Mesenchymal stem cell (in vitro differentiated cells and primary cell): ENCODE measurements around the gene ATG7.
A peak's percentile ranks its signal among the peaks of the same experiment; 100 is the strongest.

Source experiments
- DNase-seq: peaks from one replicate; pipeline ENCODE4 v3.0.0-alpha.2; 2013
- H2AFZ ChIP-seq: one replicate; pipeline ENCODE4 v1.6.1; 2013; ENCODE audit warnings: low read depth, mild to moderate bottlenecking, control low read depth, inconsistent platforms, low read length, moderate library complexity
- H2AK5ac ChIP-seq: 2 replicates; pipeline ENCODE4 v1.6.1; 2013; ENCODE audit warnings: low read length, moderate library complexity, mild to moderate bottlenecking, inconsistent platforms; ENCODE audit not compliant: severe bottlenecking
- H2BK120ac ChIP-seq: one replicate; pipeline ENCODE4 v1.6.1; 2013; ENCODE audit warnings: low read depth, mild to moderate bottlenecking, inconsistent platforms, low read length, moderate library complexity
- H2BK12ac ChIP-seq, 2 experiments: one replicate each; pipeline ENCODE4 v1.6.1; 2013; ENCODE audit warnings: inconsistent platforms in 2 of 2, low read length in 2 of 2, mild to moderate bottlenecking in 2 of 2, moderate library complexity in 2 of 2, control low read depth in 1 of 2
- H2BK15ac ChIP-seq: one replicate; pipeline ENCODE4 v1.6.1; 2013; ENCODE audit warnings: mild to moderate bottlenecking, low read depth, inconsistent platforms; ENCODE audit not compliant: poor library complexity, severe bottlenecking
- H2BK5ac ChIP-seq: 2 replicates; pipeline ENCODE4 v1.6.1; 2013; ENCODE audit warnings: low read depth, mild to moderate bottlenecking, low read length, control low read depth, inconsistent platforms; ENCODE audit not compliant: poor library complexity, severe bottlenecking
- H3K14ac ChIP-seq, 2 experiments: one replicate each; pipeline ENCODE4 v1.6.1; 2013; ENCODE audit warnings: inconsistent platforms in 2 of 2, low read length in 2 of 2, control low read depth in 1 of 2, mild to moderate bottlenecking in 1 of 2, moderate library complexity in 1 of 2
- H3K18ac ChIP-seq, 2 experiments: one replicate each; pipeline ENCODE4 v1.6.1; 2013; ENCODE audit warnings: inconsistent platforms in 2 of 2, low read length in 2 of 2, control low read depth in 1 of 2, low read depth in 1 of 2, mild to moderate bottlenecking in 1 of 2
- H3K23ac ChIP-seq, 2 experiments: one replicate each; pipeline ENCODE4 v1.6.1; 2013; ENCODE audit warnings: inconsistent platforms in 2 of 2, low read length in 2 of 2, mild to moderate bottlenecking in 2 of 2, moderate library complexity in 2 of 2, control low read depth in 1 of 2
- H3K27ac ChIP-seq: 2 replicates; pipeline ENCODE4 v1.5.1; 2013; ENCODE audit warnings: mild to moderate bottlenecking, moderate library complexity, low read length, control low read depth, inconsistent platforms; ENCODE audit not compliant: poor library complexity, severe bottlenecking
- H3K27me3 ChIP-seq, 2 experiments: 2 replicates each; pipeline versions ENCODE4 v1.6.1 to v1.7.0; 2013; ENCODE audit warnings: low read length in 2 of 2, mild to moderate bottlenecking in 2 of 2, moderate library complexity in 2 of 2, control low read depth in 1 of 2, inconsistent platforms in 1 of 2; ENCODE audit not compliant: control insufficient read depth in 1 of 2, insufficient read depth in 1 of 2
- H3K36me3 ChIP-seq, 2 experiments: 2 replicates each; pipeline versions ENCODE4 v1.6.1 to v1.7.0; 2013; ENCODE audit warnings: low read length in 2 of 2, control low read depth in 1 of 2, inconsistent platforms in 1 of 2, low read depth in 1 of 2, mild to moderate bottlenecking in 1 of 2; ENCODE audit not compliant: insufficient read depth in 2 of 2, control insufficient read depth in 1 of 2
- H3K4ac ChIP-seq, 2 experiments: one replicate each; pipeline ENCODE4 v1.6.1; 2013; ENCODE audit warnings: inconsistent platforms in 2 of 2, low read length in 2 of 2, mild to moderate bottlenecking in 2 of 2, moderate library complexity in 2 of 2, control low read depth in 1 of 2, low read depth in 1 of 2
- H3K4me1 ChIP-seq: 2 replicates; pipeline ENCODE4 v1.6.1; 2013; ENCODE audit warnings: low read depth, low read length, control low read depth; ENCODE audit not compliant: control insufficient read depth, insufficient read depth
- H3K4me2 ChIP-seq: 2 replicates; pipeline ENCODE4 v1.6.1; 2013; ENCODE audit warnings: low read length, mild to moderate bottlenecking, inconsistent platforms; ENCODE audit not compliant: poor library complexity, severe bottlenecking
- H3K4me3 ChIP-seq, 2 experiments: 2 replicates each; pipeline versions ENCODE4 v1.5.1 to v1.7.0; 2013; ENCODE audit warnings: low read length in 2 of 2, mild to moderate bottlenecking in 2 of 2, control low read depth in 1 of 2, low read depth in 1 of 2; ENCODE audit not compliant: insufficient read depth in 1 of 2
- H3K79me1 ChIP-seq: replicated peaks from 2 replicates; pipeline ENCODE4 v1.6.1; 2013; ENCODE audit warnings: mild to moderate bottlenecking, control low read depth, low read length, inconsistent platforms; ENCODE audit not compliant: poor library complexity, severe bottlenecking
- H3K9ac ChIP-seq: 2 replicates; pipeline ENCODE4 v1.7.0; 2013; ENCODE audit warnings: mild to moderate bottlenecking, low read length, moderate library complexity
- H3K9me3 ChIP-seq: 2 replicates; pipeline ENCODE4 v1.7.0; 2013; ENCODE audit warnings: mild to moderate bottlenecking, low read length; ENCODE audit not compliant: control insufficient read depth
- H4K8ac ChIP-seq: one replicate; pipeline ENCODE4 v1.6.1; 2013; ENCODE audit warnings: inconsistent platforms, mild to moderate bottlenecking, low read length, moderate library complexity
- H4K91ac ChIP-seq: one replicate; pipeline ENCODE4 v1.6.1; 2013; ENCODE audit warnings: mild to moderate bottlenecking, low read length, inconsistent platforms
- WGBS: methylation state at CpG from one replicate; pipeline ENCODE4 v1.1.7; 2013; ENCODE audit warnings: mixed read lengths; 5-methylcytosine and 5-hydroxymethylcytosine counted together

The ATG7 gene

GRCh38 chr3:11478167-11478566 lies 206.0 kb downstream of the ATG7 start:
- no peak overlapping the region for H2BK120ac ChIP-seq
- no peaks in the 10 kb centered on the region for H3K27me3 ChIP-seq
- H2BK5ac ChIP-seq = no peak overlapping the region
- no peak overlapping the region for H3K4ac ChIP-seq
- no CpG with 5 or more reads among the region's 2 CpGs for WGBS
- H3K18ac ChIP-seq = no peak overlapping the region
- H2AK5ac ChIP-seq = no peak overlapping the region
- H3K36me3 ChIP-seq = no peaks in the 10 kb centered on the region
- H3K4me2 ChIP-seq = no peak overlapping the region
- H3K27ac ChIP-seq = peak overlapping the region; percentile 76
- no peak overlapping the region for H2AFZ ChIP-seq
- H4K91ac ChIP-seq = no peak overlapping the region
- H2BK15ac ChIP-seq = no peak overlapping the region
- peaks cover 4% of the 10 kb centered on the region for H3K4me1 ChIP-seq
- no peak overlapping the region for H4K8ac ChIP-seq
- H3K14ac ChIP-seq = no peak overlapping the region
- H3K4me3 ChIP-seq = no peak overlapping the region
- no peak overlapping the region for H3K23ac ChIP-seq
- H3K79me1 ChIP-seq = peaks cover 4% of the 10 kb centered on the region
- no peaks in the 10 kb centered on the region for H3K9me3 ChIP-seq
- H2BK12ac ChIP-seq = no peak overlapping the region
- DNase-seq = no peak
- H3K9ac ChIP-seq = peak overlapping the region; percentile 83

DNA sequence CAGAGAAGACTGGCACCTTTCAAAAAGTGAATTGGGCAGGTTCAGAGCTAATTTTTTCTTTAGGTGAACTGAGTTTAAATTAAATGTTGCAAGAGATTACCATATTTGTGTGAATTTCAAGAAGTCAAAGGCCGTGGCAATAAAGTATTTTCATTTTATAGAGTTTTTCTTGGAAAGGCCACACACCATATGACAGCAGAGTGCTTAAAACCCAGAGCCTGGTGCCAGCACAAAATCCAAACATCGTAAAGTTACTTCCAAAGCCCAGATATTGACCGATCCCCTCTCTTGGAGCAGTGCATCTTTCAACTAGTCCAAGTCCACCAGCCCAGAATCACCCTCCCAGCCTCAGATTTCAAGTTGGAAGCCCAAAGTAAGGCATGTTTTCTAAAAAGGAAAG lies 207.0 kb downstream of the ATG7 start:
- H3K4me3 ChIP-seq = no peak overlapping the region
- no peak overlapping the region for H3K23ac ChIP-seq
- no peak overlapping the region for H2AFZ ChIP-seq
- H3K9me3 ChIP-seq = no peaks in the 10 kb centered on the region
- no peak overlapping the region for H2BK15ac ChIP-seq
- no peak overlapping the region for H3K14ac ChIP-seq
- peak overlapping the region; percentile 52 for H2AK5ac ChIP-seq
- H2BK12ac ChIP-seq = no peak overlapping the region
- no peak overlapping the region for H4K91ac ChIP-seq
- H4K8ac ChIP-seq = no peak overlapping the region
- peak overlapping the region; percentile 83 for H3K9ac ChIP-seq
- H3K27ac ChIP-seq = no peak overlapping the region
- no peak overlapping the region for H2BK5ac ChIP-seq
- no peaks in the 10 kb centered on the region for H3K79me1 ChIP-seq
- H3K27me3 ChIP-seq = no peaks in the 10 kb centered on the region
- H2BK120ac ChIP-seq = no peak overlapping the region
- peaks cover 4% of the 10 kb centered on the region for H3K4me1 ChIP-seq
- no peak overlapping the region for H3K4ac ChIP-seq
- no peak for DNase-seq
- H3K18ac ChIP-seq = no peak overlapping the region
- 100% methylated on average over 3 of the region's 3 CpGs for WGBS
- no peaks in the 10 kb centered on the region for H3K36me3 ChIP-seq
- no peak overlapping the region for H3K4me2 ChIP-seq

DNA sequence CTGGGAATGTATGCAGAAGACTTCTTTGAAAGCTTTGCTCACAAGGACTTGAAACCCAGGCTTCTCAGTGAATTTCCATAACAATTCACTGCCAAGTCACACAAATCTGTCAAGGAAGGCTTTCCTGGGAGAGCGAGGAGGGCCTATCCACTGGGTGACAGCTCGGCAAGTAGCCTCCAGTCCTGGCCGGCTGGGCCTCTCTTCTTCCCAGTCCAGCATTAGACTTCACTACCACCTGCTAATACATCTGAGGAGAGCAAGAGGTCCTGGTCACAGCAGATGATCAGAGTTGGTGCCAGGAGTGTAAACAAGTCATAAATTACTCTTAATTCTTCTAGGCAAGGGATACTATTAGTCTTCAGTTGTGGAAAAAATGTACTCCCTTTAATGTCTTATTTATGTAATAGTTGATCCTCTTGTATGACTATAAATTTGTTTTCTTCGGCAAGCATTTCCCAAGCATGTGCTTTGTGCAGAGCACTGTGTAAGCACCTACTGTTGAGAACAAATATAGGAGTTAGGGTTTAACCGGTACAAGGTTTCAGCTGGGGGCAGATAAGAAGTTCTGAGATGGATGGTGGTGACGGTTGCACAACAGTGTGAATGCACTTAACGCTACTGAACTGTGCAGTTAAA lies 208.6 kb downstream of the ATG7 start:
- no peaks in the 10 kb centered on the region for H3K79me1 ChIP-seq
- no peak overlapping the region for H3K4ac ChIP-seq
- no peak overlapping the region for H3K18ac ChIP-seq
- no peak overlapping the region for H2BK5ac ChIP-seq
- H3K9me3 ChIP-seq = no peaks in the 10 kb centered on the region
- no peak overlapping the region for H3K23ac ChIP-seq
- H3K9ac ChIP-seq = no peak overlapping the region
- H3K4me2 ChIP-seq = no peak overlapping the region
- no peak overlapping the region for H3K14ac ChIP-seq
- no peak overlapping the region for H2AK5ac ChIP-seq
- H4K8ac ChIP-seq = no peak overlapping the region
- no peak overlapping the region for H2BK12ac ChIP-seq
- H3K27ac ChIP-seq = no peak overlapping the region
- H2BK120ac ChIP-seq = no peak overlapping the region
- H2BK15ac ChIP-seq = no peak overlapping the region
- no peak overlapping the region for H4K91ac ChIP-seq
- no peaks in the 10 kb centered on the region for H3K36me3 ChIP-seq
- peaks cover 1% of the 10 kb centered on the region for H3K4me1 ChIP-seq
- WGBS = 59% methylated on average over 6 of the region's 7 CpGs
- peak; percentile 63 for DNase-seq
- no peak overlapping the region for H2AFZ ChIP-seq
- no peak overlapping the region for H3K4me3 ChIP-seq
- no peaks in the 10 kb centered on the region for H3K27me3 ChIP-seq

- H3K27me3 ChIP-seq = no peaks in the 10 kb centered on the region
- 68% methylated on average over 3 of the region's 3 CpGs for WGBS
- peak overlapping the region; percentile 45 for H4K91ac ChIP-seq
- no peak overlapping the region for H2BK12ac ChIP-seq
- H3K36me3 ChIP-seq = no peaks in the 10 kb centered on the region
- no peak overlapping the region for H3K4ac ChIP-seq
- H2AFZ ChIP-seq = no peak overlapping the region
- no peak overlapping the region for H3K4me2 ChIP-seq
- no peak overlapping the region for H3K27ac ChIP-seq
- no peak overlapping the region for H3K14ac ChIP-seq
- H2BK5ac ChIP-seq = no peak overlapping the region
- peak overlapping the region; percentile 14 for H2AK5ac ChIP-seq
- H3K4me1 ChIP-seq = no peaks in the 10 kb centered on the region
- H3K9me3 ChIP-seq = no peaks in the 10 kb centered on the region
- H3K4me3 ChIP-seq = no peak overlapping the region
- H3K18ac ChIP-seq = no peak overlapping the region
- no peak overlapping the region for H3K9ac ChIP-seq
- no peak overlapping the region for H4K8ac ChIP-seq
- no peak overlapping the region for H2BK15ac ChIP-seq
- no peak overlapping the region for H2BK120ac ChIP-seq
- no peak overlapping the region for H3K23ac ChIP-seq
- no peaks in the 10 kb centered on the region for H3K79me1 ChIP-seq
- no peak for DNase-seq
Measured at GRCh38 chr3:11481556-11481955, 209.4 kb downstream of the ATG7 start.
